GM21423 (cell line): ENCODE measurements around the gene IL1RL2.

Experiments
- ATAC-seq: cut with Tn5 transposase; IDR thresholded peaks from one replicate; pipeline ENCODE4 v1.9.1; 2021; ENCODE audit warnings: mild to moderate bottlenecking, moderate library complexity; ENCODE audit not compliant: unreplicated experiment

Gene IL1RL2

GRCh38 chr2:102193074-102193473, 6.3 kb downstream of the IL1RL2 start:
- no peak for ATAC-seq

DNA sequence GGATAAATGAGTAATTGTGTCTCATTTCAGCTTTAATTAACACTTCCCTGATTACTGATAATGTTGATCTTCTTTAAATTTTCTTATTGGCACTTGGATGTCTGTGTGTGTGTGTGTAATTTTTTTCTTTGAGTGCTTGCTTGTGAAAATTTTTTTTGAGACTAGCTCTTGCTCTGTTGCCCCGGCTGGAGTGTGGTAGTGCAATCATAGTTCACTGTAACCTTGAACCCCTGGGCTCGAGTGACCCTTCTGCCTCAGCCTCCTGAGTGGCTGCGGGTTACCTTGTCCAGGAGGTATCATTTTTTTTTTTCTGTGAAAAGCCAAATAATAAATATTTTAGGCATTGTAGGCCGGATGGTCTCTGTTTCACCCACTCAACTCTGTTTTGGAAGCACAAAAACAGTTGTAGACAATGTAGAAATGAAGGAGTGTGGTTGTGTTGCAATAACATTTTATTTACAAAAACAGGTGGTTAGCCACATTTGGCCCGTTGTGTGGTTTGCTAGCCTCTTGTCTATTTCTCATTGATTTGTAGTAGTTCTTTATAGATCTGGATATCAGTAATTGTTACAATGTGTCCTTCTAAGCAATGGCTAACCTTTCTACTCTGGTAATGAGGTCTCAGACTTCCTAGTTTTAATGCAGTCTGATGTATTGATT, 7.9 kb downstream of the IL1RL2 start:
- no peak for ATAC-seq

GRCh38 chr2:102197389-102198137, 10.7 kb downstream of the IL1RL2 start:
- no peak for ATAC-seq

GRCh38 chr2:102200539-102200938, 13.7 kb downstream of the IL1RL2 start:
- ATAC-seq, result no peak

DNA sequence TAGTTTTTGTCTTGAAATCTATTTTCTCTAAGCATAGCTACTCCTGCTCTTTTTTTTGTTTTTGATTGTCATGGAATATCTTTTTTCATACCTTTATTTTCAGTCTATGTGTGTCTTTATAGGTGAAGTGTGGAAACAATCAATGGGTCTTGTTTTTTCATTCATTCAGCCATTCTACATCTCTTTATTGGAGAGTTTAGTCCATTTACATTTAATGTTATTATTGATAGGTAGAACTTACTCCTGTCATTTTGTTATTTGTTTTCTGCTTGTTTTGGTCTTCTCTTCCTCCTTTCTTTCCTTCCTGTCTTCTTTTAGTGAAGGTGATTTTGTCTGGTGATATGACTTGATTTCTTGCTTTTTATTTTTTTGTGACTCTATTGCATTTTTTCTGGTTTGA, 17.8 kb downstream of the IL1RL2 start:
- ATAC-seq, result no peak

DNA sequence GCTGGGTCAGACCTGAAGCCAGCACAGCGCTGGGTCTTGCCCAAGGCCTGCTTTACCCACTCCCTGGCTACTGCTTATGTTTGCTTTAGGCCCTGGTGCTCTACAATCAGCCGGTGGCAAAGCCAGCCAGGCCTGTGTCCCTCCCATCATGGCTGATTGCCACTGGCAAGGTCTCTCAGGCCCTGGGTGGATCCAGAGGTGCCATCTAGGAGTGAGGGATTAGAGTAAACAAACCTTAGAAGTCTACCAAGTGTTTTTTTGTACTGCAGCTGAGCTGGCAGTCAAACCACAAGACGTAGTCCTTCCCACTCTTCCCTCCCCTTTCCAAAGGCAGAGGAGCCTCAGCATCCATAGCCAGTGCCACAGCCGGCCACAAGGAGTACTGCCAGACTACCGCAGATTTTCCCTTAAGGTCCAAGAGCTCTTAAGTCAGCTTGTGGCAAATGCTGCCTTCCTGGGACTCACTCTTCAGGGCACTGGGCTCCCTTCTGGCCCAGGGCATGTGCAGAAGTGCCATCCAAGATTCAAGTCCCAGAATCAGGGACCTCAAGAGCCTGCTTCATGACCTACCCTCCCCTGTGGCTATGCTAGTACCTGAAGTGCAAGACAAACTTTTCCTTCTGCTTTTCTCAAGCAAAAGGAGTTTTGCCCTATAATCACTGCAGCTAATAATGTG, 20.0 kb downstream of the IL1RL2 start:
- no peak for ATAC-seq

GRCh38 chr2:102208774-102209173, 22.0 kb downstream of the IL1RL2 start:
- ATAC-seq, result no peak

GRCh38 chr2:102209474-102209873, 22.7 kb downstream of the IL1RL2 start:
- ATAC-seq, result no peak

DNA sequence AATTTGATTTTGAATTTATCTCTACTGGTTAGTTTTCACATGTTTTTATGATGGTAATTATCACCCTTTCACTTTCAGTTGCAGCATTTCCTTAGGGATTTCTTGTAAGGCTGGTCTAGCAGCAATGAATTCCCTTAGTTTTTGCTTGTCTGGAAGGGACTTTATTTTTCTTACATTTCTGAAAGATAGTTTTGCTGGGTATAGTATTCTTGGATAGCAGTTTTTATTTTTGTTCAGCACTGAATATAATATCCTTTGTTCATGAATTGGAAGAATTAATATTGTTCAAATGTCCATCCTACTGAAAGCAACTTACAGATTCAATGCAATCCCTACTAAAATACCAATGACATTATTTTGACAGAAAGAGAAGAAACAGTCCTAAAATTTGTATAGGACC, 30.2 kb downstream of the IL1RL2 start:
- no peak for ATAC-seq

DNA sequence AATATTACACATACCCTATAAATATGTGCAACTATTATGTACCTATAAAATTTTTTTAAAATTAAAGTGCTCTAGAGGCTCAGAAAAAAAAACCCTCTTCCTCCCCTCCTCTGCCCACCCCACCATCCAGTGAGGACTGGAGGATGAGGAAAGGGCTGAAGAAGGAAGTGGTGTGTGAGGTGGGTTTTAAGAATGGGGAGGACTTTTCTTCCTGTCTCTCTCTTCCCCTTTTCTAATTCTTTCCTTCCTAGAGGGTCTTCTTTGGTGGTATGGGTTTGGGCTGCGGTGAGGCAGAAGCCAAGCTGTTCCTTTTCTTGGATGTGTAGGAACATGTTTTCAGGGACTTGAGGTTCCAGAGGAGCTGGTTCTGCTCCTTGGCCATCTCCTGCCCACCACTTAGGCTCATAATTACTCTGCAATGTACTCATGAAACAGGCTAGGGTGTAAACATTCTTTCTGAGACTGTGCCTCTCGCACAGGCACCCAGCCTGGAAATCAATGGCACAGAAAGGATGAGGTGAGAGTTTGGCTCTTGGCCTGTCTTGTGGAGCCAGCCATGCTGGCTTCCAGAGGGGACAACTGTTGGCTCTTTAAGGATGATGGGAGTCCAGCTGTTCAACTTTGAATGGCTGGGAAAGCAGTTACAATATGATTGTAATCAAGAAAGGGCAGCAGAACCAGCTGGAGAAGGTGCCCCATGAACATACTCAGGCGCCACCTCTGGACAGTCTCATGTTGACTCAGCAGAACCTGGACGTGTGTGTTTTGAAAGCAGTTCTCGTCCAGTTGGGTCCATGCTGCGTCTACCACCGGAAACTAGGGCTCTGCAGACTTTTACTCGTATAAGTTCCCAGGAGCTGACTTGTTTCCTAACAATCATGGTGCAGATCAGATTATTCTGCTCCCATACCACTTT, 38.3 kb downstream of the IL1RL2 start:
- ATAC-seq, result no peak

- no peak for ATAC-seq
Observed at GRCh38 chr2:102226171-102226570, 39.3 kb downstream of the IL1RL2 start.

- ATAC-seq, result no peak
Observed at GRCh38 chr2:102226612-102227391, 40.0 kb downstream of the IL1RL2 start.

GRCh38 chr2:102229141-102229769, 42.4 kb downstream of the IL1RL2 start:
- ATAC-seq, result no peak

- ATAC-seq, result no peak
Observed at GRCh38 chr2:102230410-102230909, 43.6 kb downstream of the IL1RL2 start.

DNA sequence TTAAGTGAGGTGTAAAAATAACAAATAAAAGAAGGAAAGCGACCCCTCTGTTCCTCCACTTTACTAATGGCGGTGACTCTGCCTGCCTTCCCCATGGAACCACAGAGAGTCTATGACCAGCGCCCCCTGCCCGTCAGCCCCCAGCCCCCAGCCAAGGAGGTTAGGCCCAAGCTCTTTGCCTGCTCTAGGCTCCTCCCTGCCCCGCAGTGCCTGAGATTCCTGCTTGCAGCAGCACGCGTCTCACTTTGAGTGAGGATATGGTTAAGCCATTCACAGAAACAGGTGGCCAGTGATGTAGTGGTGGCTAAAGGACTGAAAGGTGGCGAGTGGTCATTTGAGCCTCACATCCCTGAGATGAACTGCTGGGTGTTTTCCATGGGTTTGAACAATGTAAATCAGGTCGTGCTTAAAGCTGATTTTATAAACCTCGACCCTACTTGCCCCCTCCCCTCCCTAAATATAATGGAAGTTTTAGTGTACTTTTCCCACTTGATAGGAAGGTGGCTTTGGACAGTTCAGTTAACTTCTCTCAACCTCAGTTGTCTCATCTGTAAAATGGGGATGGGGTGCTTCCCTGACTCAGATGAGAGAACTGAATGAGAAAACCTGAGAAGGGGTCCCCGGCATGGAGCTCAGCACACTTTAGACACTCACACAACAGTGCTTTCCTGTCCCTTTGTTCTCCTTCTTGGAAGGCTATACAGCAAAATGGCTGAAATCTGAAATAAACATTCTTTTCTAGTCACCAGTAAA, 46.5 kb downstream of the IL1RL2 start:
- ATAC-seq, result no peak

DNA sequence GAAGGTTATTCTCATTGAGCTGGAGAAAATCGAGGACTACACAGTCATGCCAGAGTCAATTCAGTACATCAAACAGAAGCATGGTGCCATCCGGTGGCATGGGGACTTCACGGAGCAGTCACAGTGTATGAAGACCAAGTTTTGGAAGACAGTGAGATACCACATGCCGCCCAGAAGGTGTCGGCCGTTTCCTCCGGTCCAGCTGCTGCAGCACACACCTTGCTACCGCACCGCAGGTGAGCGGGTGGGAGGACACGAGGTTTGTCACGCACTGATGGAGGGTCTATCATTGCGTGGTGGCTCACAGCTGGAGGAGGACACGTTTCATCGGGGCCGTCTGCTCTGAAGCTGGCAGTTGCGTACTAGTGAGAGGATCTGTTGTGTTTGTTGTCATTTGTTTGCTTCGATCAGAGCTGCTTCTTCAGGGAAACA, 48.2 kb downstream of the IL1RL2 start:
- no peak for ATAC-seq

DNA sequence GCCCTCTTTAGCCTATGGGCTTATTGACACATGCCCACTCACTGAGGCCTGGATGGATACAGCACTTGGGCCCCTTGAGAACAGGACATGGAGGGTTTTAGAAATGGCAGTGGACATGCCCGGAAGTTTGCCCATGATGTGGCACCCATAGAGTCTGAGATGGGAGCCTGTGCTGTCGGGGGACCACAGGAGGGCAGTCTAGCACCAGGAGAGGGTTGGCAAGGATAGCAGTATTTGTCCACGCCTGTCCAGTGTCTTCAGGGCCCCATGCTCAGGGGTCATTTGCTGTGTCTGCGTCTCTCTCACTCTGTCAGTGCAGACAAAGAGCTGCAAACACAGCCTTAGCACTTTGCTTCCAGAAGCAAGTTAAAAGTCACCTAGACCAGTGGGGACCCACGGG, 48.7 kb downstream of the IL1RL2 start:
- no peak for ATAC-seq

DNA sequence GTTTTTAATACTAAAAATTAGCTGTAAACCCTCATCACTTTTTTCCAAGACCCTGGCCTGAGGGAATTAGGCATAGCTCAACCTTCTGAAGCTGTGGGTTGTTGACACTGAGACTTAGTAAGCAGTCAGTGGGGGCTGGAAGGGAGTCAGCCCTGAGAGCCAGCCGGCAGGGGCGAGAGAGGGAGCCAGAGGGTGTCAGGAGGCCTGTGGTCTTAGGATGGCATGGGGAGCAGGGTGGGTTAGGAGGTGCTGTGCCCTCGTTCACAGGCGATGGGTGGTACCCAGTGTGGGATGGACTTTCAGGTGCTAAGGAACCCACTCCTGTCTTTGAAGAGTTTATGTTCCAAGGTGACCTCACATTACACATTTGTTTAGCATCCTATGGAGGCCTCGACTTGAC, 49.3 kb downstream of the IL1RL2 start:
- ATAC-seq, result no peak

DNA sequence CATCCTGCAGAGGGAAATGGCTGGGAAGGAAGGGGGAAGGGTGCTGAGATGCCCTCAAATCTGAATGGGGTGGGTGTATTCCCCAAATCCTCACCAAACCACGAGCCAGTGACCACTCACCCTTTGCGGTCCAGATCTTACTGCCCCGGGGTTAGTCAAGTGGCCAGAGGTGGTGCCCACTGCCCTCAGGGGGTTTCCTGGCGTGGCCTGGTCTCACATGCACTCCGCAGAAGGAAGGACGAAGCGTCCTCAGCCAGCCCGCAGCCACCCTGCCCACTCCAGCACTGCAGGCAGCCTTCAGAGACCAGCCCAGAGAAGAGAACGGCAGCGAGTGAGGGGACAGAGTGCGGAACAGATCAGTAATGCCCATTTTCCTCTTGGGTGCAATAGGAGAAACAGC, 50.4 kb downstream of the IL1RL2 start:
- ATAC-seq, result no peak
